ENCODE data around the gene SCML2.

DNA sequence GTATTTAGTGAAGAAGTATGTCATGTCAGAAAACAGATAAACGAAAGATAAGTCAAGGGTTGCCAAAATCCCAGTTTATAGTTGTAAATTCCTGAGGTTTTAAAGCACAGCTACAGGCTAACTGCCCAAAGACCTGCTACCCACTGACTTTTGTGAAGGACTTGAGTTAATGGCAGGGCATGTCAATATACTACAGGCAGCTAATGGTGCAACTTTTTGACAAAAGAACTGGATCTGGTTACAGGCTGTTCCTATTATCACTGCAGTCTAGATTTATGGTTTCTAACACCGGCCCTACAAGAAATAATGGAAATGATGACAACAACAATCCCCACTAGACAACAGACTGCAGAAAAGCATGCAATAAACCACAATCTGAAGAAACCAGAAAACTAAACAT is 6.4 kb downstream of the SCML2 start:
- TF ChIP-seq, protein P1, sequence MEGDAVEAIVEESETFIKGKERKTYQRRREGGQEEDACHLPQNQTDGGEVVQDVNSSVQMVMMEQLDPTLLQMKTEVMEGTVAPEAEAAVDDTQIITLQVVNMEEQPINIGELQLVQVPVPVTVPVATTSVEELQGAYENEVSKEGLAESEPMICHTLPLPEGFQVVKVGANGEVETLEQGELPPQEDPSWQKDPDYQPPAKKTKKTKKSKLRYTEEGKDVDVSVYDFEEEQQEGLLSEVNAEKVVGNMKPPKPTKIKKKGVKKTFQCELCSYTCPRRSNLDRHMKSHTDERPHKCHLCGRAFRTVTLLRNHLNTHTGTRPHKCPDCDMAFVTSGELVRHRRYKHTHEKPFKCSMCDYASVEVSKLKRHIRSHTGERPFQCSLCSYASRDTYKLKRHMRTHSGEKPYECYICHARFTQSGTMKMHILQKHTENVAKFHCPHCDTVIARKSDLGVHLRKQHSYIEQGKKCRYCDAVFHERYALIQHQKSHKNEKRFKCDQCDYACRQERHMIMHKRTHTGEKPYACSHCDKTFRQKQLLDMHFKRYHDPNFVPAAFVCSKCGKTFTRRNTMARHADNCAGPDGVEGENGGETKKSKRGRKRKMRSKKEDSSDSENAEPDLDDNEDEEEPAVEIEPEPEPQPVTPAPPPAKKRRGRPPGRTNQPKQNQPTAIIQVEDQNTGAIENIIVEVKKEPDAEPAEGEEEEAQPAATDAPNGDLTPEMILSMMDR (IDR thresholded peaks at IDR 0.05): no peak
- TF ChIP-seq POLR2A (IDR thresholded peaks at IDR 0.05): no peak
